Activated CD4-positive, alpha-beta memory T cell treated with anti-CD3 and anti-CD28 coated beads for 36 hours (primary cell): ENCODE data around the gene DVL2. TPM values are rescaled to one million over a fixed set of nuclear protein-coding genes. Genes with fewer than 3 reads are reported as not detected.

ENCODE experiments used
- CTCF ChIA-PET: fragments of 350-600 bp; sonication (Branson Sonifier 250); formaldehyde crosslinking; loops from one replicate; lab custom pipeline; 2021; ENCODE audit warnings: antibody characterized with exemption, inconsistent platforms; lab: Charles Lee
- POLR2A ChIA-PET: fragments of 350-600 bp; sonication (Branson Sonifier 250); formaldehyde crosslinking; loops from one replicate; lab custom pipeline; 2021; ENCODE audit warnings: antibody characterized with exemption; lab: Charles Lee
- DNase-seq: peaks from one replicate; pipeline ENCODE4 v3.0.0-alpha.2; 2020
- H3K27ac Mint-ChIP-seq: one replicate; pipeline ENCODE4 v1.8.0; 2021; ENCODE audit warnings: mixed read lengths
- H3K27me3 Mint-ChIP-seq: one replicate; pipeline ENCODE4 v1.8.0; 2021; ENCODE audit warnings: mixed read lengths
- H3K36me3 Mint-ChIP-seq: one replicate; pipeline ENCODE4 v1.8.0; 2021; ENCODE audit warnings: mixed read lengths
- H3K4me1 Mint-ChIP-seq: one replicate; pipeline ENCODE4 v1.8.0; 2021; ENCODE audit warnings: low read depth, mixed read lengths
- H3K4me3 Mint-ChIP-seq: one replicate; pipeline ENCODE4 v1.8.0; 2021; ENCODE audit warnings: mild to moderate bottlenecking, mixed read lengths
- H3K9me3 Mint-ChIP-seq: one replicate; pipeline ENCODE4 v1.8.0; 2021; ENCODE audit warnings: mixed read lengths
- intact Hi-C: fragments of 100-400 bp; cut with micrococcal nuclease; formaldehyde crosslinking; loops from one replicate; pipeline ENCODE4 v1.15.1; 2023
- total RNA-seq, 2 experiments: library from RNA; stranded (reverse); gene quantifications; one replicate each; pipeline ENCODE4 v1.2.3, GENCODE V29; 2021

DVL2 gene
- total RNA-seq, 2 experiments from 2014 or later: 44.7 to 48.2 TPM

DNA sequence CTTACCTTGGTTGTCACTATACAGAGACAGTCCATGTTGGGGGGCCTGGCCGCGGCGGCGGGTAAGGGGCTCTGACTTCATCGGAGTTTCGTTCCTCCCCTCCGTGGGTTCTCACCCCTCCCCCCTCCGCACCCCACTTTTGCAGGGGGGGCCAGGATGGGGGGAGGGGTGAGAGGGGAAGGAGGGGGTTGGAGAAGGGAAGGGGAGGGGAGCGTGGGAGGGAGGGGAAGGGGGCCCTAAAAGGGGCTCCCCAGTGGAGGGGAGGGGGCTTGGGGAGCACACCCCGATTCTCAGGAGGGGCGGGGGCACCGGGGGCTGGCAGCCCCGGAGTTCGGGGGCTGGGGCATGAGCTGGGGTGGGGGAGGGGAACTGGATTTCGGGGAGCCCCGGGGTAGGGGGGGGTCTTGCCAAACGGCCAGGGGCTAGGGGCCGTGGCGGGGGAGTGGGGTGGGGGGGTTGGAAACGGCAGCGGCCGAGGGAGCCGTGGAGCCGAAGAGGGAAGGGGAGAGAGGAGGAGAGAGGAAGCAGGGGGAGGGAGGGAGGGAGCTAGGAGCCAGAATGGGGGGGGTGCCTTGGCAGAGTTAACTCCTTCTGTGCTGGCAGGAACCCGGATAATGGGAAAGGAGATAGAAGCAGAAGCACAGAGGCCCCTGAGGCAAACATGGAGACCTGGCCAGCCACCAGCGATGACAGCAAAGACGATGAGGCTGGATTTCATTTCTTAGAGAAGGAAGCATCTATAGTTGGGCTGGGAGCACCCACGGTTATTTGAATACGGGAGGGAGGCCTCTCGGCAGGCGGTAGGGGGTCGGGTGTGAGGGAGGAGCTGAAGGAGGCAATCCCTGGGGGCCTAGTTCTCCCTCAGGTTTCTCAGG, 17.0 kb downstream of the DVL2 start:
- Mint-ChIP-seq H3K27me3 (peaks cover 1% of the 10 kb centered on the region), H3K9me3 (no peaks in the 10 kb centered on the region), H3K27ac (peak overlapping the region; percentile 38), H3K4me1 (peaks cover 67% of the 10 kb centered on the region), H3K4me3 (peak overlapping the region; percentile 55), H3K36me3 (peaks cover 9% of the 10 kb centered on the region)
- intact Hi-C loops: no loop called here
- POLR2A ChIA-PET: interaction anchor here (0.6 kb wide), 1 partner anchor 89 kb away, joined by 4 read pairs; no protein-coding TSS in a partner anchor
- DNase-seq: peak; percentile 42
- CTCF ChIA-PET: no interaction called here

- peak overlapping the region; percentile 33 for H3K4me3 Mint-ChIP-seq
- peaks cover 7% of the 10 kb centered on the region for H3K27me3 Mint-ChIP-seq
- H3K36me3 Mint-ChIP-seq: peaks cover 4% of the 10 kb centered on the region
- no peak for DNase-seq
- no peaks in the 10 kb centered on the region for H3K9me3 Mint-ChIP-seq
- intact Hi-C loops: no loop called here
- ChIA-PET POLR2A (interaction anchor here (0.5 kb wide), 1 partner anchor 1011 kb away, joined by 3 read pairs; no protein-coding TSS in a partner anchor), CTCF (no interaction called here)
- H3K4me1 Mint-ChIP-seq: peaks cover 65% of the 10 kb centered on the region
- peak overlapping the region; percentile 62 for H3K27ac Mint-ChIP-seq
These were observed 17.8 kb downstream of the DVL2 start for GRCh38 chr17:7216242-7217112.

DNA sequence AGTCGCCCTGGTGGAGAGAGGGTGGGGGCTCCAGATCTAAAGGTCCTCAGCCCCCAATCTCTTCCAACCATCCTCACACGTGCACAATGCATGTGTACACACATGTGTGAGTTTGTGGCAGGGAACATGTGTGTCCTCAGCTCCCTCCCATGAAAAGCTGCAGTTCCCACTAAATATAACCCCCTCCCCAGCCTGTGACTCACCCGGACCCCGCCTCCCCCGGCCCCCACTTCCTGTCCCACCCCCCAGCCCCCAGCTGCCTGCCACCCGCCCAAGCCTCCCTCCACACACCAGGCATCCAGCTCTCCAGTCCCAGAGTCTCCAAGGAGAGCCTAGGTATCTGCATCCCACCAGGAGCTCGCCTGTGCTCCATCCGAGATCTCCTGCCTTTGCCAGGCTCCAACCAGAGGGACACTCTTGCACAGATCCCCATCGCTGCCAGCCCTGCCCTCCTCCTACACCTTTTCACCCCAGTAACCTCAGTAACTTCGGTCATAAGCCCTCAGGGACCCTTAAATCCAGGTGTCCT, 18.6 kb downstream of the DVL2 start:
- no peak for DNase-seq
- intact Hi-C loops: loop anchor here (2.0 kb wide), 1 partner anchor 91 kb away; the partner anchor contains the start of gene EIF5A
- H3K9me3 Mint-ChIP-seq: no peaks in the 10 kb centered on the region
- no peak overlapping the region for H3K4me3 Mint-ChIP-seq
- ChIA-PET POLR2A (interaction anchor here (0.5 kb wide), 1 partner anchor 1011 kb away, joined by 3 read pairs; no protein-coding TSS in a partner anchor), CTCF (interaction anchor here (2.0 kb wide), 1 partner anchor 114 kb away, joined by 5 read pairs; the partner anchor contains the start of gene NEURL4)
- peaks cover 58% of the 10 kb centered on the region for H3K4me1 Mint-ChIP-seq
- H3K27me3 Mint-ChIP-seq: peaks cover 7% of the 10 kb centered on the region
- H3K27ac Mint-ChIP-seq: no peak overlapping the region
- H3K36me3 Mint-ChIP-seq: no peaks in the 10 kb centered on the region

GRCh38 chr17:7215136-7215638, 19.1 kb downstream of the DVL2 start:
- ChIA-PET POLR2A (interaction anchor here (1.0 to 1.7 kb wide), 2 partner anchors 10 to 180 kb away, joined by 4 to 7 read pairs; partner anchors contain the start of gene SLC16A13), CTCF (interaction anchor here (1.2 to 2.4 kb wide), 5 partner anchors 19 to 169 kb away, joined by 4 to 10 read pairs (median 5); partner anchors contain the start of genes DVL2 and NEURL4)
- no peaks in the 10 kb centered on the region for H3K36me3 Mint-ChIP-seq
- peak overlapping the region; percentile 89 for H3K27ac Mint-ChIP-seq
- H3K4me1 Mint-ChIP-seq: peaks cover 53% of the 10 kb centered on the region
- H3K9me3 Mint-ChIP-seq: no peaks in the 10 kb centered on the region
- peaks cover 7% of the 10 kb centered on the region for H3K27me3 Mint-ChIP-seq
- intact Hi-C loops: loop anchor here (2.0 kb wide), 1 partner anchor 92 kb away; the partner anchor contains the start of gene EIF5A
- H3K4me3 Mint-ChIP-seq: peak overlapping the region; percentile 85
- no peak for DNase-seq

DNA sequence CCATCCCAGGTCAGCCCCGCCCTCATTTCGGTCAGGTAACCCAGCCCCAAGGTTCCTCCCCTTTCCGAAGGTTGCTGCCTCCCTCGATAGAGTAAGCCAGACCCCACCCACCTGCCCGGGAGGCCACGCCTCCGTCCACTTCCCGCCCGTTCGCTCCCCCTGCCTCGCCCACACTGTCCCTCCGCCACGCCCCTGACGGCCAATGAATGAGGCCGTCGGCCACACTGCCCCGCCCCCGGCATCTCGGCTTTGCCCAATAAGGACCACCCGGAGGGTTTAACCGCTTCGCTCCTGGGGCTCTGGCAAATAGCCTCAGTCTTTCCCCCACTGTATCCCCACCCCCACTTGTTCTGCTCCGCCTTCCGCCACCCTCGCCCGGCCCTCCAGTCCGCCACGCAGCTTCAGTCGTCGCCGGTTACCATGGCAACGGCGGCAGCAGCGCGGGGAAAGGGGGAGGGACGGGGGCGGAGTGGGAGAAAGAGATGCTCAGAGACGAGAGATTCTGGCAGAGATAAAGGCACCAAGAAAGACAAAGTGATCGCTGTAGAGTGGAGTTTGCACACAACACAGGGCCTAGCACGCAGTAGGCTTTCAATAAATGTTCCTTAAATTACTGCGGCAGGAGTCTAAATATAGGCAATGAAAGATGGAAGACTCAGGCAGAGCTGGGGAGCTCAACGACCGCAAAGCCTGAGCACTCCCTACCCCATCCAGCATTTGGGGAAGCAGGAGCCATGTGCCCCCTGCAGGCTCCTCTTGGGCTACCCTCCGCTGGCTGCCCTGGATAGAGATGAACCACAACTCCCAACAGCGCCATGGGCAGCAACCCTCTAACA, 19.8 kb downstream of the DVL2 start:
- Mint-ChIP-seq H3K4me3 (peak overlapping the region; percentile 85), H3K27ac (peak overlapping the region; percentile 89), H3K9me3 (no peaks in the 10 kb centered on the region), H3K36me3 (no peaks in the 10 kb centered on the region), H3K27me3 (peaks cover 7% of the 10 kb centered on the region), H3K4me1 (peaks cover 52% of the 10 kb centered on the region)
- intact Hi-C loops: loop anchor here (1.0 to 2.0 kb wide), 5 partner anchors 9 to 92 kb away; partner anchors contain the start of genes DVL2, EIF5A, ELP5 and PHF23
- ChIA-PET POLR2A (interaction anchor here (0.7 to 1.7 kb wide), 3 partner anchors 10 to 179 kb away, joined by 3 to 7 read pairs (median 4); partner anchors contain the start of gene SLC16A13), CTCF (interaction anchor here (1.0 to 2.4 kb wide), 6 partner anchors 20 to 169 kb away, joined by 4 to 10 read pairs (median 4); partner anchors contain the start of genes DVL2 and NEURL4)
- DNase-seq: peak; percentile 100

- no peaks in the 10 kb centered on the region for H3K9me3 Mint-ChIP-seq
- ChIA-PET CTCF (interaction anchor here (1.0 to 2.4 kb wide), 6 partner anchors 21 to 168 kb away, joined by 4 to 10 read pairs (median 4); partner anchors contain the start of genes DVL2 and NEURL4), POLR2A (interaction anchor here (0.5 to 1.7 kb wide), 4 partner anchors 9 to 178 kb away, joined by 3 to 7 read pairs (median 4); partner anchors contain the start of gene SLC16A13)
- peak overlapping the region; percentile 85 for H3K4me3 Mint-ChIP-seq
- H3K27ac Mint-ChIP-seq: peak overlapping the region; percentile 89
- no peaks in the 10 kb centered on the region for H3K36me3 Mint-ChIP-seq
- H3K27me3 Mint-ChIP-seq: peaks cover 7% of the 10 kb centered on the region
- peak; percentile 80 for DNase-seq
- H3K4me1 Mint-ChIP-seq: peaks cover 46% of the 10 kb centered on the region
- intact Hi-C loops: loop anchor here (1.0 to 2.0 kb wide), 5 partner anchors 9 to 93 kb away; partner anchors contain the start of genes DVL2, EIF5A, ELP5 and PHF23
These were observed 20.4 kb downstream of the DVL2 start for GRCh38 chr17:7213895-7214299.

GRCh38 chr17:7211491-7212273, 22.6 kb downstream of the DVL2 start:
- Mint-ChIP-seq H3K9me3 (no peaks in the 10 kb centered on the region), H3K27ac (no peak overlapping the region), H3K4me3 (no peak overlapping the region), H3K27me3 (peaks cover 7% of the 10 kb centered on the region), H3K4me1 (peaks cover 31% of the 10 kb centered on the region), H3K36me3 (no peaks in the 10 kb centered on the region)
- intact Hi-C loops: no loop called here
- no peak for DNase-seq
- ChIA-PET CTCF (no interaction called here), POLR2A (no interaction called here)

GRCh38 chr17:7208754-7209460, 25.4 kb downstream of the DVL2 start:
- intact Hi-C loops: no loop called here
- peaks cover 6% of the 10 kb centered on the region for H3K27me3 Mint-ChIP-seq
- H3K4me1 Mint-ChIP-seq: peaks cover 25% of the 10 kb centered on the region
- no peak for DNase-seq
- no peak overlapping the region for H3K27ac Mint-ChIP-seq
- no peak overlapping the region for H3K4me3 Mint-ChIP-seq
- no peaks in the 10 kb centered on the region for H3K9me3 Mint-ChIP-seq
- ChIA-PET POLR2A (no interaction called here), CTCF (no interaction called here)
- H3K36me3 Mint-ChIP-seq: no peaks in the 10 kb centered on the region

DNA sequence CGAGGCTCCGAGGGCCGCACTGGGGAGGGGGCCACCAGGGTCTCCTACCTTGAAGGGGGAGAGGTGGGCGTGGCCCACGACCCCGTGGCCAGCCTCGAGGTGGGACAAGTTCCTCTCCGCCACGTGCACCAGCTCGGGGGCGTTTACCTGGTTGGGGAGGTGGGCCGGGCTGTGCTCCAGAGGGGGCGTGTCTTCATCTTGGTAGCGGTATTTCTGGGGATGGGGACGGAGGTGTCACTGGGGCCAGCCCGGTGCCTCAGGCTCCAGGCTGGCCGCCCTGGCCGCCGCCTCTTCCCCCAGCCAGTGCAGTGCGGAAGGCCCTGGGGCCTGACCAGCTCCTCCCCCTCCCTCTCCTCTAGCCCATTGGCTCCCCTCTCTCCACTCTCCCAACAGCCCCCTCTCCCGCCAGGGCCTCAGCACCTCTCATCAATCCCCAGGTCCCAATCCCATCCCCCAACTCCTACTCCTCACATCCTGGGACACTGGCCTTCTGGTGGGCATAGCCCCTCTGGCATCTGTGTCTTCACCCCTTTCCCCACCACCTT, 26.2 kb downstream of the DVL2 start:
- intact Hi-C loops: no loop called here
- POLR2A ChIA-PET: no interaction called here

More for the DNA sequence above, 26.2 kb downstream of the DVL2 start:
- Mint-ChIP-seq H3K9me3 (no peaks in the 10 kb centered on the region), H3K4me1 (peaks cover 21% of the 10 kb centered on the region), H3K36me3 (no peaks in the 10 kb centered on the region), H3K27me3 (peaks cover 6% of the 10 kb centered on the region), H3K4me3 (no peak overlapping the region), H3K27ac (no peak overlapping the region)
- no peak for DNase-seq
- CTCF ChIA-PET: no interaction called here
